Peyer's patch (tissue), 4 donors: ENCODE data around the gene MGLL. TPM values are rescaled to one million over a fixed set of nuclear protein-coding genes. Genes with fewer than 3 reads are reported as not detected.
A peak's percentile ranks its signal among the peaks of the same experiment; 100 is the strongest.

ENCODE experiments used
- DNase-seq, 3 donors: peaks; one replicate each; pipeline ENCODE4 v3.0.0-alpha.2; 2017 to 2019
- H3K27ac ChIP-seq, 4 donors: fragments of 200-600 bp; sonication (generic); one replicate each; pipeline ENCODE4 v1.5.1; 2016 to 2019
- H3K27me3 ChIP-seq, 2 donors: fragments of 200-600 bp; sonication (generic); one replicate each; pipeline ENCODE4 v1.5.1; 2019
- H3K36me3 ChIP-seq, 3 donors: fragments of 200-600 bp; sonication (generic); one replicate each; pipeline ENCODE4 v1.5.1; 2016 to 2019
- H3K4me1 ChIP-seq, 4 donors: fragments of 200-600 bp; sonication (generic); one replicate each; pipeline ENCODE4 v1.5.1; 2016 to 2019
- H3K4me3 ChIP-seq, 4 donors: fragments of 200-600 bp; sonication (generic); 1 replicate in 3 of 4; 2 replicates in 1 of 4; pipeline ENCODE4 v1.5.1; 2016 to 2019; ENCODE audit warnings: mild to moderate bottlenecking in 1 of 4
- H3K9me3 ChIP-seq, 4 donors: fragments of 200-600 bp; sonication (generic); one replicate each; pipeline ENCODE4 v1.5.1; 2016 to 2019; ENCODE audit warnings: mild to moderate bottlenecking in 1 of 4
- POLR2A ChIP-seq, 2 donors: fragments of 450-650 bp; IDR thresholded peaks; one replicate each; pipeline ENCODE4 v1.5.1; 2017; ENCODE audit warnings: antibody characterized with exemption in 2 of 2, mild to moderate bottlenecking in 2 of 2, moderate library complexity in 2 of 2
- total RNA-seq, 4 donors: library from RNA; depleted of rRNA; stranded (reverse); fragments of >200 nt; gene quantifications; one replicate each; pipeline ENCODE4 v1.1.0, GENCODE V29; 2016
- TF ChIP-seq, protein P1 (sequence below), 6 experiments: fragments of 450-650 bp in 4 of 6; fragments of 200-600 bp in 2 of 6; sonication (generic) in 1 of 6; IDR thresholded peaks; one replicate each; pipeline ENCODE4 v1.5.1; 2017 to 2019; ENCODE audit warnings: antibody characterized with exemption in 6 of 6, mild to moderate bottlenecking in 3 of 6, moderate library complexity in 1 of 6

The MGLL gene
- total RNA-seq, 4 donors from 2014 or later = 56.1 to 180 (median 143) TPM

- H3K9me3 ChIP-seq = no peaks in the 10 kb centered on the region
- H3K4me1 ChIP-seq = no peaks in the 10 kb centered on the region
- H3K4me3 ChIP-seq = no peak overlapping the region
- peaks cover 0 to 30% (median 0%) of the 10 kb centered on the region in 3 donors for H3K36me3 ChIP-seq
- no peak for TF ChIP-seq POLR2A (IDR thresholded peaks at IDR 0.05)
- TF ChIP-seq, protein P1, sequence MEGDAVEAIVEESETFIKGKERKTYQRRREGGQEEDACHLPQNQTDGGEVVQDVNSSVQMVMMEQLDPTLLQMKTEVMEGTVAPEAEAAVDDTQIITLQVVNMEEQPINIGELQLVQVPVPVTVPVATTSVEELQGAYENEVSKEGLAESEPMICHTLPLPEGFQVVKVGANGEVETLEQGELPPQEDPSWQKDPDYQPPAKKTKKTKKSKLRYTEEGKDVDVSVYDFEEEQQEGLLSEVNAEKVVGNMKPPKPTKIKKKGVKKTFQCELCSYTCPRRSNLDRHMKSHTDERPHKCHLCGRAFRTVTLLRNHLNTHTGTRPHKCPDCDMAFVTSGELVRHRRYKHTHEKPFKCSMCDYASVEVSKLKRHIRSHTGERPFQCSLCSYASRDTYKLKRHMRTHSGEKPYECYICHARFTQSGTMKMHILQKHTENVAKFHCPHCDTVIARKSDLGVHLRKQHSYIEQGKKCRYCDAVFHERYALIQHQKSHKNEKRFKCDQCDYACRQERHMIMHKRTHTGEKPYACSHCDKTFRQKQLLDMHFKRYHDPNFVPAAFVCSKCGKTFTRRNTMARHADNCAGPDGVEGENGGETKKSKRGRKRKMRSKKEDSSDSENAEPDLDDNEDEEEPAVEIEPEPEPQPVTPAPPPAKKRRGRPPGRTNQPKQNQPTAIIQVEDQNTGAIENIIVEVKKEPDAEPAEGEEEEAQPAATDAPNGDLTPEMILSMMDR (IDR thresholded peaks at IDR 0.05) = no peak
- H3K27me3 ChIP-seq = no peaks in the 10 kb centered on the region
- H3K27ac ChIP-seq = no peak overlapping the region
- DNase-seq = peak in 2 of 3 donors; percentile 28 to 31
These were observed 110.4 kb downstream of the MGLL start for GRCh38 chr3:127711896-127712295.

DNA sequence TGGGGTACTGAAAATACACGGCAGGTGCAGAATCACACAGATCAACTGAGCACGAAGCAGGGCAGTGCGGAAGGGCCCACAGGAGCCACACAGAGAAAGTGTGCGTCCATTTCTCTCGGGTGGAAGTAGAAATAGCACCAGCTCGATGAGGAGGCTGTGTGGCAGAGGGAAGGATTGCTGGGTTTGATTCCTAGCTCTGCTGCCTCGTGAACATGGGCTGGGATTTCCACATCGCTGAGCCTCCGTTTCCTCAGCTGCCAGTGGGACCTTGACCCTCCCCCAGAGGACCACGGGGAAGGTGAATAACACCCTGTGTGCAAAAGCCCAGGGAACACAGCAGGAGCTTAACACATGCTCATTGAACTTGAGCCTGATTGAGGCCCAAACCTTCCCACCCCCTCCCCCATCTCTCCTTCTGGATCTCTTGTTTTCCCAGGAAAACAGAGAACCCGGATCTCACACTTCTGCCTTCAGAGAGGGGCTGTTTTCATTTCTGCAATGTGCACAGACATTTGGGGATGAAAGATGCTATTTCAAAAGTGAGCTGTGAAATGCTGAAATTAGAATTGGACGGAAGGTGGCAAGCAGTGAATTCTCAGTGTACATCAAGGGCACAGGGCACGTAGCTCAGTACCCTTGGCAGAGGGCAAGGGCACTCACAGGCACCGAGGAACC is 111.2 kb downstream of the MGLL start:
- Histone ChIP-seq H3K27ac (no peak overlapping the region), H3K36me3 (peaks cover 0 to 30% (median 0%) of the 10 kb centered on the region in 3 donors), H3K27me3 (no peaks in the 10 kb centered on the region), H3K4me3 (no peak overlapping the region), H3K4me1 (no peaks in the 10 kb centered on the region), H3K9me3 (no peaks in the 10 kb centered on the region)
- TF ChIP-seq, protein P1 (IDR thresholded peaks at IDR 0.05) = no peak
- TF ChIP-seq POLR2A (IDR thresholded peaks at IDR 0.05) = no peak
- DNase-seq = peak in 2 of 3 donors; percentile 23 to 24

- peak in 2 of 3 donors; percentile 13 to 40 for DNase-seq
- Histone ChIP-seq H3K9me3 (no peaks in the 10 kb centered on the region), H3K27me3 (no peaks in the 10 kb centered on the region), H3K27ac (no peak overlapping the region), H3K36me3 (peaks cover 0 to 30% (median 0%) of the 10 kb centered on the region in 3 donors), H3K4me1 (no peaks in the 10 kb centered on the region), H3K4me3 (no peak overlapping the region)
- TF ChIP-seq, protein P1 (IDR thresholded peaks at IDR 0.05) = no peak
- no peak for TF ChIP-seq POLR2A (IDR thresholded peaks at IDR 0.05)
These were observed 112.0 kb downstream of the MGLL start for GRCh38 chr3:127710155-127710941.

- TF ChIP-seq, protein P1 (IDR thresholded peaks at IDR 0.05) = no peak
- no peak for TF ChIP-seq POLR2A (IDR thresholded peaks at IDR 0.05)
- Histone ChIP-seq H3K27ac (no peak overlapping the region), H3K9me3 (no peaks in the 10 kb centered on the region), H3K4me1 (no peaks in the 10 kb centered on the region), H3K27me3 (no peaks in the 10 kb centered on the region), H3K4me3 (no peak overlapping the region), H3K36me3 (peaks cover 0 to 36% (median 0%) of the 10 kb centered on the region in 3 donors)
- DNase-seq = peak in 1 of 3 donors; percentile 18
These were observed 112.8 kb downstream of the MGLL start for GRCh38 chr3:127709320-127710060.

GRCh38 chr3:127708837-127709236 is 113.5 kb downstream of the MGLL start:
- Histone ChIP-seq H3K4me3 (no peak overlapping the region), H3K27ac (no peak overlapping the region), H3K36me3 (peaks cover 0 to 36% (median 0%) of the 10 kb centered on the region in 3 donors), H3K4me1 (no peaks in the 10 kb centered on the region), H3K9me3 (no peaks in the 10 kb centered on the region), H3K27me3 (no peaks in the 10 kb centered on the region)
- DNase-seq = no peak
- TF ChIP-seq, protein P1 (IDR thresholded peaks at IDR 0.05) = no peak
- no peak for TF ChIP-seq POLR2A (IDR thresholded peaks at IDR 0.05)
